MM.1S (cell line): ENCODE data around the gene ADGRD2.

Experiments
- DNase-seq: peaks from one replicate; pipeline ENCODE4 v3.0.0-alpha.2; 2015
- H2AFZ ChIP-seq: fragments of 300-600 bp; sonication (generic); 2 replicates; pipeline ENCODE4 v1.6.0; 2016; ENCODE audit warnings: antibody characterized with exemption, low read length
- H3F3A ChIP-seq: fragments of 300-600 bp; sonication (generic); 2 replicates; pipeline ENCODE4 v1.6.1; 2016; ENCODE audit warnings: mild to moderate bottlenecking, antibody characterized with exemption, low read length, moderate library complexity, mixed read lengths; ENCODE audit not compliant: insufficient read depth
- H3K27ac ChIP-seq: fragments of 300-600 bp; sonication (generic); 2 replicates; pipeline ENCODE4 v1.5.1; 2016; ENCODE audit warnings: mild to moderate bottlenecking, low read length
- H3K27me3 ChIP-seq: fragments of 300-600 bp; sonication (generic); replicated peaks from 2 replicates; pipeline ENCODE4 v1.6.0; 2016; ENCODE audit warnings: low read length; ENCODE audit not compliant: insufficient read depth
- H3K36me3 ChIP-seq: fragments of 300-600 bp; sonication (generic); replicated peaks from 2 replicates; pipeline ENCODE4 v1.6.1; 2016; ENCODE audit warnings: mild to moderate bottlenecking, low read length, mixed read lengths; ENCODE audit not compliant: insufficient read depth
- H3K4me1 ChIP-seq: fragments of 300-600 bp; sonication (generic); 2 replicates; pipeline ENCODE4 v1.6.1; 2016; ENCODE audit warnings: low read length, mixed read lengths
- H3K4me2 ChIP-seq: fragments of 300-600 bp; sonication (generic); 2 replicates; pipeline ENCODE4 v1.6.0; 2016; ENCODE audit warnings: low read depth, low read length
- H3K4me3 ChIP-seq: fragments of 300-600 bp; sonication (generic); 2 replicates; pipeline ENCODE4 v1.5.1; 2016; ENCODE audit warnings: low read length, mixed read lengths
- H3K79me2 ChIP-seq: fragments of 300-600 bp; sonication (generic); 2 replicates; pipeline ENCODE4 v1.6.1; 2016; ENCODE audit warnings: mixed run types, low read length, mixed read lengths
- H3K9ac ChIP-seq: fragments of 300-600 bp; sonication (generic); 2 replicates; pipeline ENCODE4 v1.6.1; 2016; ENCODE audit warnings: low read length, mixed read lengths
- H3K9me2 ChIP-seq: fragments of 300-600 bp; sonication (generic); replicated peaks from 2 replicates; pipeline ENCODE4 v1.6.1; 2016; ENCODE audit warnings: mild to moderate bottlenecking, low read length, mixed read lengths; ENCODE audit not compliant: insufficient read depth
- H3K9me3 ChIP-seq: fragments of 300-600 bp; sonication (generic); replicated peaks from 2 replicates; pipeline ENCODE4 v1.6.1; 2016; ENCODE audit warnings: mild to moderate bottlenecking, low read length, mixed read lengths; ENCODE audit not compliant: insufficient read depth
- H4K20me1 ChIP-seq: fragments of 300-600 bp; sonication (generic); 2 replicates; pipeline ENCODE4 v1.6.1; 2016; ENCODE audit warnings: mild to moderate bottlenecking, low read length, moderate library complexity, mixed read lengths; ENCODE audit not compliant: insufficient read depth
- EZH2 ChIP-seq: fragments of 300-600 bp; sonication (generic); optimal IDR thresholded peaks from 2 replicates; pipeline ENCODE3; 2017; ENCODE audit warnings: low read depth, mild to moderate bottlenecking, antibody characterized with exemption, low read length, mixed read lengths
- EZH2phosphoT487 ChIP-seq: fragments of 300-600 bp; sonication (generic); IDR thresholded peaks from 2 replicates; pipeline ENCODE4 v1.6.1; 2018; ENCODE audit warnings: antibody characterized with exemption, low read length
- TF ChIP-seq, protein P1 (sequence below): fragments of 300-600 bp; sonication (generic); IDR thresholded peaks from 2 replicates; pipeline ENCODE4 v1.5.1; 2016; ENCODE audit warnings: antibody characterized with exemption, low read length, mixed read lengths

The ADGRD2 gene

GRCh38 chr9:124504530-124505005 lies 54.3 kb downstream of the ADGRD2 start:
- DNase-seq: no peak
- Histone ChIP-seq H3K79me2 (no peaks in the 10 kb centered on the region), H3K36me3 (no peaks in the 10 kb centered on the region), H3K4me2 (no peak overlapping the region), H3K9ac (no peak overlapping the region), H3K27ac (no peak overlapping the region), H3K9me3 (no peaks in the 10 kb centered on the region), H3K9me2 (no peaks in the 10 kb centered on the region), H4K20me1 (no peaks in the 10 kb centered on the region), H3K4me3 (no peak overlapping the region), H3F3A (no peaks in the 10 kb centered on the region), H3K27me3 (peaks cover 46% of the 10 kb centered on the region), H2AFZ (no peak overlapping the region), H3K4me1 (no peaks in the 10 kb centered on the region)
- TF ChIP-seq EZH2 (no peak), EZH2phosphoT487 (no peak)
- TF ChIP-seq, protein P1, sequence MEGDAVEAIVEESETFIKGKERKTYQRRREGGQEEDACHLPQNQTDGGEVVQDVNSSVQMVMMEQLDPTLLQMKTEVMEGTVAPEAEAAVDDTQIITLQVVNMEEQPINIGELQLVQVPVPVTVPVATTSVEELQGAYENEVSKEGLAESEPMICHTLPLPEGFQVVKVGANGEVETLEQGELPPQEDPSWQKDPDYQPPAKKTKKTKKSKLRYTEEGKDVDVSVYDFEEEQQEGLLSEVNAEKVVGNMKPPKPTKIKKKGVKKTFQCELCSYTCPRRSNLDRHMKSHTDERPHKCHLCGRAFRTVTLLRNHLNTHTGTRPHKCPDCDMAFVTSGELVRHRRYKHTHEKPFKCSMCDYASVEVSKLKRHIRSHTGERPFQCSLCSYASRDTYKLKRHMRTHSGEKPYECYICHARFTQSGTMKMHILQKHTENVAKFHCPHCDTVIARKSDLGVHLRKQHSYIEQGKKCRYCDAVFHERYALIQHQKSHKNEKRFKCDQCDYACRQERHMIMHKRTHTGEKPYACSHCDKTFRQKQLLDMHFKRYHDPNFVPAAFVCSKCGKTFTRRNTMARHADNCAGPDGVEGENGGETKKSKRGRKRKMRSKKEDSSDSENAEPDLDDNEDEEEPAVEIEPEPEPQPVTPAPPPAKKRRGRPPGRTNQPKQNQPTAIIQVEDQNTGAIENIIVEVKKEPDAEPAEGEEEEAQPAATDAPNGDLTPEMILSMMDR: no peak

GRCh38 chr9:124505006-124505900 lies 55.0 kb downstream of the ADGRD2 start:
- Histone ChIP-seq H3K79me2 (no peaks in the 10 kb centered on the region), H3K9me3 (no peaks in the 10 kb centered on the region), H3K27ac (no peak overlapping the region), H3F3A (no peaks in the 10 kb centered on the region), H3K4me2 (no peak overlapping the region), H3K4me3 (no peak overlapping the region), H3K36me3 (no peaks in the 10 kb centered on the region), H4K20me1 (no peaks in the 10 kb centered on the region), H3K4me1 (no peaks in the 10 kb centered on the region), H2AFZ (no peak overlapping the region), H3K9ac (no peak overlapping the region), H3K9me2 (no peaks in the 10 kb centered on the region), H3K27me3 (peaks cover 39% of the 10 kb centered on the region)
- TF ChIP-seq EZH2phosphoT487 (no peak), EZH2 (no peak)
- TF ChIP-seq, protein P1: no peak
- DNase-seq: no peak

DNA sequence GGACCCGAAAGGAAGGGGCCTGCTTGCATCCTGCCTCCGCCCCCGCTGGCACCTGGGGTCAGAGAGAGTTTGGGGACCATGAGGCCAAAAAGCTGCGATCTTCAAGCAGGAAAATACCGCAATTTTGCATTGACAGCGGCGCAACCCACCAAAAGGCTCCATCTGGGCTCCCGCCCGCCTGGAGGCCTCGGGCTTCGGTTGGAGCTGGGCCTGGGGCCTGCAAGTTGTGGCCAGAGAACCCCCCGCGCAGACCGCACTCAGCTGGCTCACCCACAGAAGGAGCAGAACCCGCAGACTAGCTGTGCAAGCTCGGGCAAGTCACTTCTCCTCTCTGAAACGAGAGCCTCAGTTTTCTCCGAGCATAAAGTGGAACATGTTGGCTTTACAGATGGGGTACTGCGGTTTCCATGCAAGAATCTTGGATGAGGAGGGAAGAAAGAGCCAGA lies 55.7 kb downstream of the ADGRD2 start:
- no peak overlapping the region for H2AFZ ChIP-seq
- no peak for DNase-seq

More for the DNA sequence above, 55.7 kb downstream of the ADGRD2 start:
- H3K9me3 ChIP-seq: no peaks in the 10 kb centered on the region
- no peak overlapping the region for H3K4me3 ChIP-seq
- TF ChIP-seq, protein P1: no peak
- no peak for TF ChIP-seq EZH2phosphoT487
- H3K27ac ChIP-seq: no peak overlapping the region
- peaks cover 33% of the 10 kb centered on the region for H3K27me3 ChIP-seq
- no peaks in the 10 kb centered on the region for H4K20me1 ChIP-seq
- no peaks in the 10 kb centered on the region for H3K4me1 ChIP-seq
- no peak overlapping the region for H3K4me2 ChIP-seq
- no peaks in the 10 kb centered on the region for H3K79me2 ChIP-seq
- no peaks in the 10 kb centered on the region for H3F3A ChIP-seq
- no peaks in the 10 kb centered on the region for H3K36me3 ChIP-seq
- H3K9me2 ChIP-seq: no peaks in the 10 kb centered on the region
- H3K9ac ChIP-seq: no peak overlapping the region
